Mammary epithelial cell (primary cell): ENCODE measurements around the gene CALHM3.

Source experiments
- CTCF ChIP-seq, 2 donors: IDR thresholded peaks in 1 of 2; conservative IDR thresholded peaks in 1 of 2; 2 replicates each; pipeline ENCODE4 v1.5.1; 2011 to 2012; ENCODE audit warnings: inconsistent platforms in 2 of 2, low read length in 2 of 2, mild to moderate bottlenecking in 2 of 2, control low read depth in 1 of 2, low read depth in 1 of 2; ENCODE audit not compliant: insufficient read depth in 1 of 2; ENCODE audit errors: extremely low read depth in 1 of 2
- EZH2 ChIP-seq: IDR thresholded peaks from 2 replicates; pipeline ENCODE4 v1.6.1; 2012; ENCODE audit warnings: low read length, inconsistent platforms, borderline replicate concordance

GRCh38 chr10:103440416-103440815, 38.6 kb downstream of the CALHM3 start:
- TF ChIP-seq CTCF (conservative IDR thresholded peaks at IDR 0.05 in 1 of 2, IDR thresholded peaks at IDR 0.05 in 1 of 2; ENCODE audit: extremely low read depth in 1 of 2, insufficient read depth in 1 of 2, low read depth in 1 of 2, low read length in 2 of 2) (no peak), EZH2 (no peak)
